ENCODE measurements around the gene WDR86.

GRCh38 chr7:151430391-151431205, 20.8 kb upstream of the WDR86 start:
- TF ChIP-seq PBX3 (IDR thresholded peaks at IDR 0.05): no peak
- no peak for TF ChIP-seq HOXB5 (CRISPR knock-in tag; IDR thresholded peaks at IDR 0.05)
- no peak for TF ChIP-seq CTCF (IDR thresholded peaks at IDR 0.05)
- TF ChIP-seq EP300 (IDR thresholded peaks at IDR 0.05): no peak
- no peak for TF ChIP-seq POLR2A (IDR thresholded peaks at IDR 0.05; ENCODE audit: low read length)
- TF ChIP-seq ESRRA (IDR thresholded peaks at IDR 0.05; ENCODE audit: borderline replicate concordance, low read length): no peak
- TF ChIP-seq SREBF2 (IDR thresholded peaks at IDR 0.05): no peak
- TF ChIP-seq CEBPB (IDR thresholded peaks at IDR 0.05): no peak
- TF ChIP-seq MAX (IDR thresholded peaks at IDR 0.05): no peak
- TF ChIP-seq MYC (IDR thresholded peaks at IDR 0.05; ENCODE audit: borderline replicate concordance, low read length): no peak
- TF ChIP-seq REST (IDR thresholded peaks at IDR 0.05): no peak
- TF ChIP-seq HDAC2 (IDR thresholded peaks at IDR 0.05): no peak

Data from A549 (cell line).